HG02852 (cell line): ENCODE data around the gene ASTN2.

ENCODE experiments used
- ATAC-seq: cut with Tn5 transposase; IDR thresholded peaks from one replicate; pipeline ENCODE4 v1.9.1; 2021; ENCODE audit warnings: mild to moderate bottlenecking, moderate library complexity; ENCODE audit not compliant: unreplicated experiment

ASTN2 gene

GRCh38 chr9:117374076-117374725, 40.7 kb downstream of the ASTN2 start:
- ATAC-seq: no peak

GRCh38 chr9:117368684-117369230, 46.1 kb downstream of the ASTN2 start:
- no peak for ATAC-seq

GRCh38 chr9:117365438-117365837, 49.4 kb downstream of the ASTN2 start:
- no peak for ATAC-seq

GRCh38 chr9:117363006-117363405, 51.9 kb downstream of the ASTN2 start:
- ATAC-seq: no peak

GRCh38 chr9:117359910-117360309, 54.9 kb downstream of the ASTN2 start:
- ATAC-seq: no peak

GRCh38 chr9:117355542-117355941, 59.3 kb downstream of the ASTN2 start:
- no peak for ATAC-seq

- no peak for ATAC-seq
Observed at GRCh38 chr9:117354997-117355396, 59.9 kb downstream of the ASTN2 start.

GRCh38 chr9:117354244-117354847, 60.5 kb downstream of the ASTN2 start:
- ATAC-seq: no peak

GRCh38 chr9:117344892-117345660, 69.8 kb downstream of the ASTN2 start:
- ATAC-seq: no peak

GRCh38 chr9:117343427-117343826, 71.4 kb downstream of the ASTN2 start:
- no peak for ATAC-seq

GRCh38 chr9:117341151-117341550, 73.7 kb downstream of the ASTN2 start:
- no peak for ATAC-seq

GRCh38 chr9:117340422-117340821, 74.4 kb downstream of the ASTN2 start:
- ATAC-seq: no peak

- no peak for ATAC-seq
Observed at GRCh38 chr9:117335837-117336433, 78.9 kb downstream of the ASTN2 start.

GRCh38 chr9:117334101-117334500, 80.8 kb downstream of the ASTN2 start:
- ATAC-seq: no peak

- no peak for ATAC-seq
Observed at GRCh38 chr9:117325831-117326230, 89.0 kb downstream of the ASTN2 start.

- no peak for ATAC-seq
Observed at GRCh38 chr9:117325110-117325731, 89.6 kb downstream of the ASTN2 start.

- no peak for ATAC-seq
Observed at GRCh38 chr9:117323390-117323789, 91.5 kb downstream of the ASTN2 start.

- ATAC-seq: no peak
Observed at GRCh38 chr9:117317192-117317591, 97.7 kb downstream of the ASTN2 start.

- ATAC-seq: no peak
Observed at GRCh38 chr9:117315236-117315635, 99.6 kb downstream of the ASTN2 start.

GRCh38 chr9:117313989-117314388, 100.9 kb downstream of the ASTN2 start:
- ATAC-seq: no peak

GRCh38 chr9:117307701-117308100, 107.2 kb downstream of the ASTN2 start:
- ATAC-seq: no peak
